Measurements from ENCODE around the gene TMEM60. TPM values are rescaled to one million over a fixed set of nuclear protein-coding genes. Genes with fewer than 3 reads are reported as not detected.

The TMEM60 gene
- total and polyA plus RNA-seq, 2 of the 13 experiments (the other 11 are each of a cell fraction or from before 2014, with no cell fraction given), result 25.6 to 27.7 TPM

DNA sequence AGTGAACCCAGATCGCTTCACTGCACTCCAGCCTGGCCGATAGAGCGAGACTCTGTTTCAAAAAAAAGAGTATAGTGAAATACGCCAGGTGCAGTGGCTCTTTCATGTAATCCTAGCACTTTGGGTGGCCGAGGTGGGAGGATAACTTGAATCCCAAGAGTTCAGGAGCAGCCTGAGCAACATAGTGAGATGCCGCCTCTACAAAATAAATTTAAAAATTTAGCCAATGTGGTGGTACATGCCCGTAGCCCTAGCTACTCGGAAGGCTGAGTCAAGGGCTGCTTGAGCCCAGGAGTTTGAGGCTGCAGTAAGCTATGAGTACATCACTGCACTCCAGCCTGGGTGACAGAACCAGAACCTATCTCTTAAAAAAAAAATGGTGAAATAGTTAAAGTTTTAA lies 27.9 kb downstream of the TMEM60 start (continued):
- TF ChIP-seq AHDC1 (CRISPR knock-in tag; IDR thresholded peaks at IDR 0.05; ENCODE audit: borderline replicate concordance), result no peak
- TF ChIP-seq KIAA2018 (CRISPR knock-in tag; IDR thresholded peaks at IDR 0.05; ENCODE audit: borderline replicate concordance), result no peak
- TF ChIP-seq, protein P1, sequence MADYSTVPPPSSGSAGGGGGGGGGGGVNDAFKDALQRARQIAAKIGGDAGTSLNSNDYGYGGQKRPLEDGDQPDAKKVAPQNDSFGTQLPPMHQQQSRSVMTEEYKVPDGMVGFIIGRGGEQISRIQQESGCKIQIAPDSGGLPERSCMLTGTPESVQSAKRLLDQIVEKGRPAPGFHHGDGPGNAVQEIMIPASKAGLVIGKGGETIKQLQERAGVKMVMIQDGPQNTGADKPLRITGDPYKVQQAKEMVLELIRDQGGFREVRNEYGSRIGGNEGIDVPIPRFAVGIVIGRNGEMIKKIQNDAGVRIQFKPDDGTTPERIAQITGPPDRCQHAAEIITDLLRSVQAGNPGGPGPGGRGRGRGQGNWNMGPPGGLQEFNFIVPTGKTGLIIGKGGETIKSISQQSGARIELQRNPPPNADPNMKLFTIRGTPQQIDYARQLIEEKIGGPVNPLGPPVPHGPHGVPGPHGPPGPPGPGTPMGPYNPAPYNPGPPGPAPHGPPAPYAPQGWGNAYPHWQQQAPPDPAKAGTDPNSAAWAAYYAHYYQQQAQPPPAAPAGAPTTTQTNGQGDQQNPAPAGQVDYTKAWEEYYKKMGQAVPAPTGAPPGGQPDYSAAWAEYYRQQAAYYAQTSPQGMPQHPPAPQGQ (CRISPR knock-in tag; IDR thresholded peaks at IDR 0.05; ENCODE audit: borderline replicate concordance), result no peak
- no peak for TF ChIP-seq ZFP1 (CRISPR knock-in tag; IDR thresholded peaks at IDR 0.05)
- TF ChIP-seq ZNF790 (CRISPR knock-in tag; IDR thresholded peaks at IDR 0.05; ENCODE audit: borderline replicate concordance), result no peak
- no peak for TF ChIP-seq MAFF (IDR thresholded peaks at IDR 0.05; ENCODE audit: low read depth, low read length)
- TF ChIP-seq, protein P2, sequence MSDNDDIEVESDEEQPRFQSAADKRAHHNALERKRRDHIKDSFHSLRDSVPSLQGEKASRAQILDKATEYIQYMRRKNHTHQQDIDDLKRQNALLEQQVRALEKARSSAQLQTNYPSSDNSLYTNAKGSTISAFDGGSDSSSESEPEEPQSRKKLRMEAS (IDR thresholded peaks at IDR 0.05), result no peak
- no peak for TF ChIP-seq SSRP1 (CRISPR knock-in tag; IDR thresholded peaks at IDR 0.05)
- TF ChIP-seq FOXP1 (IDR thresholded peaks at IDR 0.05), result no peak
- no peak for TF ChIP-seq FOXP1 (CRISPR knock-in tag; IDR thresholded peaks at IDR 0.05)

Data from HepG2 (cell line).